ENCODE measurements around the gene BRSK2.

Gene BRSK2

GRCh38 chr11:1395773-1396374 is 6.1 kb downstream of the BRSK2 start:
- peaks cover 38% of the 10 kb centered on the region for H3K27me3 Mint-ChIP-seq
- no peak overlapping the region for H3K4me3 Mint-ChIP-seq
- no peaks in the 10 kb centered on the region for H3K4me1 Mint-ChIP-seq
- DNase-seq (no peak), ATAC-seq (no peak)
- H3K27ac Mint-ChIP-seq = no peak overlapping the region
- no peaks in the 10 kb centered on the region for H3K9me3 Mint-ChIP-seq

GRCh38 chr11:1396375-1396841 is 6.7 kb downstream of the BRSK2 start:
- H3K4me1 Mint-ChIP-seq = peaks cover 3% of the 10 kb centered on the region
- no peak overlapping the region for H3K4me3 Mint-ChIP-seq
- ATAC-seq (no peak), DNase-seq (no peak)
- H3K9me3 Mint-ChIP-seq = no peaks in the 10 kb centered on the region
- H3K27ac Mint-ChIP-seq = no peak overlapping the region
- peaks cover 38% of the 10 kb centered on the region for H3K27me3 Mint-ChIP-seq

GRCh38 chr11:1397146-1397861 is 7.6 kb downstream of the BRSK2 start:
- DNase-seq = no peak
- no peak for ATAC-seq
- peaks cover 34% of the 10 kb centered on the region for H3K27me3 Mint-ChIP-seq
- H3K4me3 Mint-ChIP-seq = no peak overlapping the region
- no peak overlapping the region for H3K27ac Mint-ChIP-seq
- no peaks in the 10 kb centered on the region for H3K9me3 Mint-ChIP-seq
- peaks cover 4% of the 10 kb centered on the region for H3K4me1 Mint-ChIP-seq

- Mint-ChIP-seq H3K4me3 (no peak overlapping the region), H3K4me1 (peaks cover 4% of the 10 kb centered on the region), H3K27me3 (peaks cover 27% of the 10 kb centered on the region), H3K9me3 (no peaks in the 10 kb centered on the region), H3K27ac (no peak overlapping the region)
- DNase-seq (no peak), ATAC-seq (no peak)
Observed at GRCh38 chr11:1397862-1398527, 8.3 kb downstream of the BRSK2 start.

GRCh38 chr11:1398528-1399235 is 8.9 kb downstream of the BRSK2 start:
- Mint-ChIP-seq H3K27ac (no peak overlapping the region), H3K9me3 (no peaks in the 10 kb centered on the region), H3K27me3 (peaks cover 20% of the 10 kb centered on the region), H3K4me3 (no peak overlapping the region), H3K4me1 (peaks cover 4% of the 10 kb centered on the region)
- DNase-seq (no peak), ATAC-seq (no peak)

GRCh38 chr11:1399386-1400316 is 9.9 kb downstream of the BRSK2 start:
- DNase-seq (no peak), ATAC-seq (no peak)
- Mint-ChIP-seq H3K4me1 (peaks cover 4% of the 10 kb centered on the region), H3K27me3 (peaks cover 19% of the 10 kb centered on the region), H3K9me3 (no peaks in the 10 kb centered on the region), H3K4me3 (no peak overlapping the region), H3K27ac (no peak overlapping the region)

- Mint-ChIP-seq H3K27me3 (peaks cover 19% of the 10 kb centered on the region), H3K4me3 (no peak overlapping the region), H3K9me3 (no peaks in the 10 kb centered on the region)
Observed at GRCh38 chr11:1400317-1401170, 10.8 kb downstream of the BRSK2 start.

GRCh38 chr11:1401171-1401445 is 11.4 kb downstream of the BRSK2 start:
- DNase-seq (no peak), ATAC-seq (no peak)
- H3K27ac Mint-ChIP-seq = no peak overlapping the region
- peaks cover 19% of the 10 kb centered on the region for H3K27me3 Mint-ChIP-seq
- H3K9me3 Mint-ChIP-seq = no peaks in the 10 kb centered on the region
- no peak overlapping the region for H3K4me3 Mint-ChIP-seq
- H3K4me1 Mint-ChIP-seq = peaks cover 4% of the 10 kb centered on the region

More at GRCh38 chr11:1400317-1401170, 10.8 kb downstream of the BRSK2 start:
- DNase-seq (no peak), ATAC-seq (no peak)
- Mint-ChIP-seq H3K4me1 (peaks cover 4% of the 10 kb centered on the region), H3K27ac (no peak overlapping the region)

- ATAC-seq = peak; percentile 41
- no peak overlapping the region for H3K27ac Mint-ChIP-seq
- H3K9me3 Mint-ChIP-seq = no peaks in the 10 kb centered on the region
- H3K4me1 Mint-ChIP-seq = peaks cover 4% of the 10 kb centered on the region
- peaks cover 19% of the 10 kb centered on the region for H3K27me3 Mint-ChIP-seq
- peak in 1 of 2 donors; percentile 32 for DNase-seq
- no peak overlapping the region for H3K4me3 Mint-ChIP-seq
Observed at GRCh38 chr11:1401656-1402221, 12.0 kb downstream of the BRSK2 start.

- Mint-ChIP-seq H3K4me1 (peaks cover 4% of the 10 kb centered on the region), H3K27me3 (peaks cover 19% of the 10 kb centered on the region), H3K9me3 (no peaks in the 10 kb centered on the region), H3K4me3 (no peak overlapping the region), H3K27ac (no peak overlapping the region)
- DNase-seq (no peak), ATAC-seq (no peak)
Observed at GRCh38 chr11:1402355-1403077, 12.8 kb downstream of the BRSK2 start.

- H3K9me3 Mint-ChIP-seq = no peaks in the 10 kb centered on the region
- no peak overlapping the region for H3K27ac Mint-ChIP-seq
- DNase-seq (no peak), ATAC-seq (no peak)
- H3K4me3 Mint-ChIP-seq = no peak overlapping the region
- H3K27me3 Mint-ChIP-seq = peaks cover 19% of the 10 kb centered on the region
- H3K4me1 Mint-ChIP-seq = peaks cover 4% of the 10 kb centered on the region
Observed at GRCh38 chr11:1403078-1403620, 13.4 kb downstream of the BRSK2 start.

GRCh38 chr11:1403721-1404460 is 14.2 kb downstream of the BRSK2 start:
- Mint-ChIP-seq H3K4me1 (peaks cover 4% of the 10 kb centered on the region), H3K27ac (no peak overlapping the region)

More at GRCh38 chr11:1403721-1404460, 14.2 kb downstream of the BRSK2 start:
- DNase-seq (no peak), ATAC-seq (no peak)
- Mint-ChIP-seq H3K27me3 (peaks cover 19% of the 10 kb centered on the region), H3K4me3 (no peak overlapping the region), H3K9me3 (no peaks in the 10 kb centered on the region)

All from stimulated activated naive CD8-positive, alpha-beta T cell treated with anti-CD3 and anti-CD28 coated beads, Interleukin-15, amount 100 ng/mL, for 72 hours (primary cell).